Mesenchymal stem cell (in vitro differentiated cells and primary cell): ENCODE measurements around the gene ABCC6.
A peak's percentile ranks its signal among the peaks of the same experiment; 100 is the strongest.
"Not testable (repeated sequence)": the region's sequence is repeated elsewhere in the genome, so short reads cannot be mapped to it uniquely, and the experiment has no call there.

Experiments
- DNase-seq: peaks from one replicate; pipeline ENCODE4 v3.0.0-alpha.2; 2013
- H2AFZ ChIP-seq: one replicate; pipeline ENCODE4 v1.6.1; 2013; ENCODE audit warnings: low read depth, mild to moderate bottlenecking, control low read depth, inconsistent platforms, low read length, moderate library complexity
- H2AK5ac ChIP-seq: 2 replicates; pipeline ENCODE4 v1.6.1; 2013; ENCODE audit warnings: low read length, moderate library complexity, mild to moderate bottlenecking, inconsistent platforms; ENCODE audit not compliant: severe bottlenecking
- H2BK120ac ChIP-seq: one replicate; pipeline ENCODE4 v1.6.1; 2013; ENCODE audit warnings: low read depth, mild to moderate bottlenecking, inconsistent platforms, low read length, moderate library complexity
- H2BK12ac ChIP-seq, 2 experiments: one replicate each; pipeline ENCODE4 v1.6.1; 2013; ENCODE audit warnings: inconsistent platforms in 2 of 2, low read length in 2 of 2, mild to moderate bottlenecking in 2 of 2, moderate library complexity in 2 of 2, control low read depth in 1 of 2
- H2BK15ac ChIP-seq: one replicate; pipeline ENCODE4 v1.6.1; 2013; ENCODE audit warnings: mild to moderate bottlenecking, low read depth, inconsistent platforms; ENCODE audit not compliant: poor library complexity, severe bottlenecking
- H2BK5ac ChIP-seq: 2 replicates; pipeline ENCODE4 v1.6.1; 2013; ENCODE audit warnings: low read depth, mild to moderate bottlenecking, low read length, control low read depth, inconsistent platforms; ENCODE audit not compliant: poor library complexity, severe bottlenecking
- H3K14ac ChIP-seq, 2 experiments: one replicate each; pipeline ENCODE4 v1.6.1; 2013; ENCODE audit warnings: inconsistent platforms in 2 of 2, low read length in 2 of 2, control low read depth in 1 of 2, mild to moderate bottlenecking in 1 of 2, moderate library complexity in 1 of 2
- H3K18ac ChIP-seq, 2 experiments: one replicate each; pipeline ENCODE4 v1.6.1; 2013; ENCODE audit warnings: inconsistent platforms in 2 of 2, low read length in 2 of 2, control low read depth in 1 of 2, low read depth in 1 of 2, mild to moderate bottlenecking in 1 of 2
- H3K23ac ChIP-seq, 2 experiments: one replicate each; pipeline ENCODE4 v1.6.1; 2013; ENCODE audit warnings: inconsistent platforms in 2 of 2, low read length in 2 of 2, mild to moderate bottlenecking in 2 of 2, moderate library complexity in 2 of 2, control low read depth in 1 of 2
- H3K27ac ChIP-seq: 2 replicates; pipeline ENCODE4 v1.5.1; 2013; ENCODE audit warnings: mild to moderate bottlenecking, moderate library complexity, low read length, control low read depth, inconsistent platforms; ENCODE audit not compliant: poor library complexity, severe bottlenecking
- H3K27me3 ChIP-seq, 2 experiments: 2 replicates each; pipeline versions ENCODE4 v1.6.1 to v1.7.0; 2013; ENCODE audit warnings: low read length in 2 of 2, mild to moderate bottlenecking in 2 of 2, moderate library complexity in 2 of 2, control low read depth in 1 of 2, inconsistent platforms in 1 of 2; ENCODE audit not compliant: control insufficient read depth in 1 of 2, insufficient read depth in 1 of 2
- H3K36me3 ChIP-seq, 2 experiments: 2 replicates each; pipeline versions ENCODE4 v1.6.1 to v1.7.0; 2013; ENCODE audit warnings: low read length in 2 of 2, control low read depth in 1 of 2, inconsistent platforms in 1 of 2, low read depth in 1 of 2, mild to moderate bottlenecking in 1 of 2; ENCODE audit not compliant: insufficient read depth in 2 of 2, control insufficient read depth in 1 of 2
- H3K4ac ChIP-seq, 2 experiments: one replicate each; pipeline ENCODE4 v1.6.1; 2013; ENCODE audit warnings: inconsistent platforms in 2 of 2, low read length in 2 of 2, mild to moderate bottlenecking in 2 of 2, moderate library complexity in 2 of 2, control low read depth in 1 of 2, low read depth in 1 of 2
- H3K4me1 ChIP-seq: 2 replicates; pipeline ENCODE4 v1.6.1; 2013; ENCODE audit warnings: low read depth, low read length, control low read depth; ENCODE audit not compliant: control insufficient read depth, insufficient read depth
- H3K4me2 ChIP-seq: 2 replicates; pipeline ENCODE4 v1.6.1; 2013; ENCODE audit warnings: low read length, mild to moderate bottlenecking, inconsistent platforms; ENCODE audit not compliant: poor library complexity, severe bottlenecking
- H3K4me3 ChIP-seq, 2 experiments: 2 replicates each; pipeline versions ENCODE4 v1.5.1 to v1.7.0; 2013; ENCODE audit warnings: low read length in 2 of 2, mild to moderate bottlenecking in 2 of 2, control low read depth in 1 of 2, low read depth in 1 of 2; ENCODE audit not compliant: insufficient read depth in 1 of 2
- H3K79me1 ChIP-seq: replicated peaks from 2 replicates; pipeline ENCODE4 v1.6.1; 2013; ENCODE audit warnings: mild to moderate bottlenecking, control low read depth, low read length, inconsistent platforms; ENCODE audit not compliant: poor library complexity, severe bottlenecking
- H3K9ac ChIP-seq: 2 replicates; pipeline ENCODE4 v1.7.0; 2013; ENCODE audit warnings: mild to moderate bottlenecking, low read length, moderate library complexity
- H3K9me3 ChIP-seq: 2 replicates; pipeline ENCODE4 v1.7.0; 2013; ENCODE audit warnings: mild to moderate bottlenecking, low read length; ENCODE audit not compliant: control insufficient read depth
- H4K8ac ChIP-seq: one replicate; pipeline ENCODE4 v1.6.1; 2013; ENCODE audit warnings: inconsistent platforms, mild to moderate bottlenecking, low read length, moderate library complexity
- H4K91ac ChIP-seq: one replicate; pipeline ENCODE4 v1.6.1; 2013; ENCODE audit warnings: mild to moderate bottlenecking, low read length, inconsistent platforms
- WGBS: methylation state at CpG from one replicate; pipeline ENCODE4 v1.1.7; 2013; ENCODE audit warnings: mixed read lengths; 5-methylcytosine and 5-hydroxymethylcytosine counted together

ABCC6 gene

GRCh38 chr16:16267708-16268107, 44.4 kb upstream of the ABCC6 start:
- not testable (repeated sequence) for H2AK5ac ChIP-seq, H3K4ac ChIP-seq, H3K4me1 ChIP-seq, H3K14ac ChIP-seq, H2BK12ac ChIP-seq, DNase-seq, H3K9ac ChIP-seq, H2AFZ ChIP-seq, H3K79me1 ChIP-seq, H3K27me3 ChIP-seq, H3K18ac ChIP-seq, H3K9me3 ChIP-seq, H3K4me3 ChIP-seq, H3K27ac ChIP-seq, H2BK15ac ChIP-seq, H3K4me2 ChIP-seq, H3K23ac ChIP-seq, H2BK5ac ChIP-seq, H3K36me3 ChIP-seq, H2BK120ac ChIP-seq, H4K91ac ChIP-seq, H4K8ac ChIP-seq
- no CpG with 5 or more reads among the region's 3 CpGs for WGBS

DNA sequence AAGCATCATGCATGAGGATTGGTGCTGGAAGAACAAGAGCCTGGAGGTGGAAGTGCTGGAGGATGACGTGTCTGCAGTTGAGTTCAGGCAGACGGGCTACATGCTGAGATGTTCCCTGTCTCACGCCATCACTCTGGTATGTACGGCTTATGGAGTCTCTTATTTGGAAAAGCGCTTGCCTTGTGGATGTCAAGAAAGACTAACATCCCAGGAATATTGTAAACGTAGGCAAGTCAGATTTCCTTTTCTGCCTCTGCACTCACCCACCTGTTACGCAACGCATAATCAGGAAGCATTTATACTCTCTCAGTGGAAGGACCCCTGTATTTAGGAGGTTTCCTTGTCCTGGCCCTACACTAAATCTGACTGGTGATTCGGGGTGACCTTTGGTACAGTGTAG, 41.8 kb upstream of the ABCC6 start:
- not testable (repeated sequence) for H3K9me3 ChIP-seq, H2AFZ ChIP-seq, H3K4me1 ChIP-seq, H3K23ac ChIP-seq, H2BK120ac ChIP-seq, H2BK15ac ChIP-seq, H3K9ac ChIP-seq, H2BK12ac ChIP-seq, H3K36me3 ChIP-seq, H3K27me3 ChIP-seq, H4K8ac ChIP-seq, H4K91ac ChIP-seq, H2BK5ac ChIP-seq, H3K14ac ChIP-seq, H3K4ac ChIP-seq, H2AK5ac ChIP-seq, H3K79me1 ChIP-seq, H3K18ac ChIP-seq, H3K4me2 ChIP-seq, H3K4me3 ChIP-seq
- peak; percentile 28 for DNase-seq
- H3K27ac ChIP-seq, result peak overlapping the region; percentile 82
- 94% methylated on average over 3 of the region's 9 CpGs for WGBS

DNA sequence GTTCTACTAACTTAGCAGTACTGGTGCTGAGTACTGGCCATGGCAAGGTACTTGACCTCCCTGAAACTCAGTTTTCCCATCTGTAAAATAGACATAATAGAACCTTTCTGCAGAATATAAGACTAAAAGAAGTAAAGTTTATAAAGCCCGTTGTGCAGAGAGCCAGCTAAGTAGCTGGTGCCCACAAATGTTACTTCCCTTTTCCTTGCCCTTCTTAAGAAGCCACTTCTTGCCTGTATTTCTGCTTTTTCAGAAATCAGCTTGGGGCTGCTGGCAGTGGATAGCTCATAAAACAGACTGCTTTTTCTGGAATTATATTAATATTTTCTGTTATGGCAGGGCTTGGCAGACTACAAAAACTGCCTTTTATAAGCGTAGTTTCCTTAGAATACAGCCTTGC, 40.7 kb upstream of the ABCC6 start:
- H3K9me3 ChIP-seq, H3K79me1 ChIP-seq, H3K14ac ChIP-seq, DNase-seq, H3K27me3 ChIP-seq, H2AK5ac ChIP-seq, H2BK5ac ChIP-seq, H2AFZ ChIP-seq, H3K36me3 ChIP-seq, H3K4me3 ChIP-seq, H4K8ac ChIP-seq, H3K4ac ChIP-seq, H3K4me2 ChIP-seq, H4K91ac ChIP-seq, H2BK12ac ChIP-seq, H3K23ac ChIP-seq, H2BK120ac ChIP-seq, H3K18ac ChIP-seq, H3K4me1 ChIP-seq, H3K9ac ChIP-seq, H2BK15ac ChIP-seq, H3K27ac ChIP-seq: not testable (repeated sequence)
- WGBS, result no CpG with 5 or more reads among the region's 2 CpGs

- not testable (repeated sequence) for H4K91ac ChIP-seq, H2BK5ac ChIP-seq, H3K9ac ChIP-seq, H3K4ac ChIP-seq, H4K8ac ChIP-seq, DNase-seq, H2BK12ac ChIP-seq, H3K79me1 ChIP-seq, H3K4me3 ChIP-seq, H2AK5ac ChIP-seq, H3K27me3 ChIP-seq, H2BK15ac ChIP-seq, H2AFZ ChIP-seq, H2BK120ac ChIP-seq, H3K14ac ChIP-seq, H3K18ac ChIP-seq, H3K4me2 ChIP-seq, H3K23ac ChIP-seq, H3K36me3 ChIP-seq, H3K9me3 ChIP-seq, H3K4me1 ChIP-seq, H3K27ac ChIP-seq
- WGBS, result 97% methylated on average over 3 of the region's 15 CpGs
Measured at GRCh38 chr16:16262954-16263555, 39.8 kb upstream of the ABCC6 start.
